ENCODE data around the gene NEU1.

The NEU1 gene

GRCh38 chr6:31896493-31896855, 33.9 kb upstream of the NEU1 start:
- DNase-seq (ENCODE audit: low read depth in 2 of 2), result no peak

GRCh38 chr6:31892821-31893220, 30.2 kb upstream of the NEU1 start:
- DNase-seq (ENCODE audit: low read depth in 2 of 2), result no peak

GRCh38 chr6:31889331-31889972, 26.8 kb upstream of the NEU1 start:
- no peak for DNase-seq (ENCODE audit: low read depth in 2 of 2)

- no peak for DNase-seq (ENCODE audit: low read depth in 2 of 2)
Measured at GRCh38 chr6:31888276-31889258, 25.9 kb upstream of the NEU1 start.

GRCh38 chr6:31887173-31888007, 24.8 kb upstream of the NEU1 start:
- DNase-seq (ENCODE audit: low read depth in 2 of 2), result no peak

- DNase-seq (ENCODE audit: low read depth in 2 of 2), result no peak
Measured at GRCh38 chr6:31886541-31886991, 23.9 kb upstream of the NEU1 start.

- no peak for DNase-seq (ENCODE audit: low read depth in 2 of 2)
Measured at GRCh38 chr6:31884528-31885035, 22.0 kb upstream of the NEU1 start.

GRCh38 chr6:31883676-31884075, 21.1 kb upstream of the NEU1 start:
- no peak for DNase-seq (ENCODE audit: low read depth in 2 of 2)

GRCh38 chr6:31882344-31882743, 19.7 kb upstream of the NEU1 start:
- DNase-seq (ENCODE audit: low read depth in 2 of 2), result no peak

- no peak for DNase-seq (ENCODE audit: low read depth in 2 of 2)
Measured at GRCh38 chr6:31881136-31881859, 18.7 kb upstream of the NEU1 start.

- no peak for DNase-seq (ENCODE audit: low read depth in 2 of 2)
Measured at GRCh38 chr6:31880616-31881015, 18.0 kb upstream of the NEU1 start.

- no peak for DNase-seq (ENCODE audit: low read depth in 2 of 2)
Measured at GRCh38 chr6:31879901-31880300, 17.3 kb upstream of the NEU1 start.

- no peak for DNase-seq (ENCODE audit: low read depth in 2 of 2)
Measured at GRCh38 chr6:31879143-31879542, 16.5 kb upstream of the NEU1 start.

- DNase-seq (ENCODE audit: low read depth in 2 of 2), result no peak
Measured at GRCh38 chr6:31878726-31879125, 16.1 kb upstream of the NEU1 start, which contains the start of gene SLC44A4. TSS of gene SLC44A4 (minus strand) at chr6:31878997. CDS start at chr6:31878980, 17 bp downstream.

- no peak for DNase-seq (ENCODE audit: low read depth in 2 of 2)
Measured at GRCh38 chr6:31878222-31878621, 15.6 kb upstream of the NEU1 start.

GRCh38 chr6:31877651-31878161, 15.1 kb upstream of the NEU1 start:
- no peak for DNase-seq (ENCODE audit: low read depth in 2 of 2)

- no peak for DNase-seq (ENCODE audit: low read depth in 2 of 2)
Measured at GRCh38 chr6:31877125-31877650, 14.6 kb upstream of the NEU1 start.

- DNase-seq (ENCODE audit: low read depth in 2 of 2), result no peak
Measured at GRCh38 chr6:31876357-31876756, 13.7 kb upstream of the NEU1 start.

- DNase-seq (ENCODE audit: low read depth in 2 of 2), result no peak
Measured at GRCh38 chr6:31875877-31876276, 13.3 kb upstream of the NEU1 start.

- DNase-seq (ENCODE audit: low read depth in 2 of 2), result no peak
Measured at GRCh38 chr6:31874836-31875572, 12.4 kb upstream of the NEU1 start.
